Measurements from ENCODE around the gene CEP104. TPM values are rescaled to one million over a fixed set of nuclear protein-coding genes. Genes with fewer than 3 reads are reported as not detected.

The CEP104 gene
- total RNA-seq, result 10 to 100 TPM; 18.7 to 24.4 (median 19.8) TPM

GRCh38 chr1:3856923-3857790, at the start of gene CEP104, which contains the start of gene DFFB:
Gene CEP104, minus strand, starts transcription at chr1:3857211. Its CDS starts 4,804 bp downstream, at chr1:3852407.
Gene DFFB, plus strand, starts transcription at chr1:3857476. Its CDS starts 128 bp downstream, at chr1:3857604.
- no peaks in the 10 kb centered on the region for H3K27me3 ChIP-seq
- TF ChIP-seq, protein P1, sequence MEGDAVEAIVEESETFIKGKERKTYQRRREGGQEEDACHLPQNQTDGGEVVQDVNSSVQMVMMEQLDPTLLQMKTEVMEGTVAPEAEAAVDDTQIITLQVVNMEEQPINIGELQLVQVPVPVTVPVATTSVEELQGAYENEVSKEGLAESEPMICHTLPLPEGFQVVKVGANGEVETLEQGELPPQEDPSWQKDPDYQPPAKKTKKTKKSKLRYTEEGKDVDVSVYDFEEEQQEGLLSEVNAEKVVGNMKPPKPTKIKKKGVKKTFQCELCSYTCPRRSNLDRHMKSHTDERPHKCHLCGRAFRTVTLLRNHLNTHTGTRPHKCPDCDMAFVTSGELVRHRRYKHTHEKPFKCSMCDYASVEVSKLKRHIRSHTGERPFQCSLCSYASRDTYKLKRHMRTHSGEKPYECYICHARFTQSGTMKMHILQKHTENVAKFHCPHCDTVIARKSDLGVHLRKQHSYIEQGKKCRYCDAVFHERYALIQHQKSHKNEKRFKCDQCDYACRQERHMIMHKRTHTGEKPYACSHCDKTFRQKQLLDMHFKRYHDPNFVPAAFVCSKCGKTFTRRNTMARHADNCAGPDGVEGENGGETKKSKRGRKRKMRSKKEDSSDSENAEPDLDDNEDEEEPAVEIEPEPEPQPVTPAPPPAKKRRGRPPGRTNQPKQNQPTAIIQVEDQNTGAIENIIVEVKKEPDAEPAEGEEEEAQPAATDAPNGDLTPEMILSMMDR (IDR thresholded peaks at IDR 0.05), result peak in 4 of 6 experiments; percentile 16 to 84 (median 36)
- TF ChIP-seq POLR2A (IDR thresholded peaks at IDR 0.05), result peak in 3 of 4 donors; percentile 30 to 76 (median 61)
- DNase-seq, result peak; percentile 86
- peak within 1 kb of the TSS; percentile 72 to 100 (median 87) for H3K4me3 ChIP-seq
- peaks cover 16 to 42% (median 21%) of the 10 kb centered on the region in 3 donors for H3K4me1 ChIP-seq
- no peaks in the 10 kb centered on the region for H3K9me3 ChIP-seq
- intact Hi-C loops (cut with DNase I), result loop anchor here (5.0 kb wide), 1 partner anchor 45 kb away; the partner anchor contains the start of gene C1orf174
- H3K27ac ChIP-seq, result peak within 1 kb of the TSS; percentile 74 to 95 (median 90)
- peaks cover 0 to 2% (median 0%) of the 10 kb centered on the region in 3 donors for H3K36me3 ChIP-seq
- no CpG with 5 or more reads among the region's 73 CpGs for WGBS, 2 donors

GRCh38 chr1:3906672-3907020, 49.6 kb upstream of the CEP104 start:
- DNase-seq, result no peak
- Histone ChIP-seq H3K9me3 (no peaks in the 10 kb centered on the region), H3K27me3 (peaks cover 0 to 22% (median 0%) of the 10 kb centered on the region in 4 donors), H3K4me1 (peaks cover 4 to 27% (median 4%) of the 10 kb centered on the region in 3 donors), H3K4me3 (no peak overlapping the region), H3K27ac (no peak overlapping the region), H3K36me3 (no peaks in the 10 kb centered on the region)
- intact Hi-C loops (cut with DNase I), result no loop called here
- WGBS, 2 donors, result 84 to 92% methylated on average over 6 to 11 of the region's 11 CpGs
- no peak for TF ChIP-seq POLR2A (IDR thresholded peaks at IDR 0.05)
- TF ChIP-seq, protein P1 (IDR thresholded peaks at IDR 0.05), result no peak

DNA sequence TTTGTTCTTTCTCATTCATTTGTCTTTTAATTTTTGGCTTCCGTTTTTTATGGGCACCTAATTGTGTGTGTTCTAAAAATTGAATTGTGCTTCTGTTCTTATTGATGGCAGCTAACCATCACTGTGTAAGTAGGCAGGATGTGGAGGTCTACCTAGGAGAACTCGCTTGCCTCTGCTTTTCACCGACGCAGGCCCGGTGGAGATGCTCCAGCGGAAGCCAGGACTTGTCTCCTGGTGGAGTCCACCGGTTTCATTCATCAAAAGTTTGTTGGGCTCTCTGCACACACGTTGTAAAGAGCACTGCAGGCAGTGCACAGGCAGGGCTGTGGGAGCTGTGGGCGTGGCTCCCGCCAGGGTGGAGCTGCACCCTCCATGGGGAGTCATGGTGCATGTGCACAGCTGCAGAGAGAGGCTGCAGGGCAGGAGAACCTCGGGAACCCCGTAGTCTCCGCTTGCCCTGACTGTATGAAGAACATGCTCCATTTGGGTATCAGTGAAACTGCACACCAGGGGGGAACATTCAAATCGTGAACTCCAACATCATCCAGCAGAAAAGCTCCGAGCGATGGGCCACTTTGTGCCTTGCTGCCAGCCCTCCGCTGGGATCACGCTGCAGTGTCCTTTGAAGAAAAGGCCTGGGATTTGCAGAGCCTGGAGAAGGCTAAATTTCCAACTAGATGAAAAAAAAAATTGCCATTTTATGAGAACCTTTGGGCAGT, 49.1 kb upstream of the CEP104 start:
- intact Hi-C loops (cut with DNase I), result no loop called here
- H3K9me3 ChIP-seq, result no peaks in the 10 kb centered on the region
- 80 to 81% methylated on average over 13 to 14 of the region's 18 CpGs for WGBS, 2 donors
- no peaks in the 10 kb centered on the region for H3K36me3 ChIP-seq
- peaks cover 3 to 30% (median 3%) of the 10 kb centered on the region in 3 donors for H3K4me1 ChIP-seq
- DNase-seq, result no peak
- TF ChIP-seq POLR2A (IDR thresholded peaks at IDR 0.05), result no peak
- no peak overlapping the region for H3K27ac ChIP-seq
- peaks cover 0 to 16% (median 0%) of the 10 kb centered on the region in 4 donors for H3K27me3 ChIP-seq
- H3K4me3 ChIP-seq, result no peak overlapping the region

GRCh38 chr1:3905266-3905952, 48.4 kb upstream of the CEP104 start:
- Histone ChIP-seq H3K27ac (no peak overlapping the region), H3K4me3 (no peak overlapping the region), H3K27me3 (peaks cover 0 to 9% (median 0%) of the 10 kb centered on the region in 4 donors), H3K9me3 (no peaks in the 10 kb centered on the region), H3K4me1 (peaks cover 0 to 26% (median 0%) of the 10 kb centered on the region in 3 donors), H3K36me3 (no peaks in the 10 kb centered on the region)
- intact Hi-C loops (cut with DNase I), result no loop called here
- no peak for TF ChIP-seq POLR2A (IDR thresholded peaks at IDR 0.05)
- TF ChIP-seq, protein P1 (IDR thresholded peaks at IDR 0.05), result no peak
- 82 to 90% methylated on average over 19 of the region's 19 CpGs for WGBS, 2 donors
- DNase-seq, result no peak

- H3K36me3 ChIP-seq, result no peaks in the 10 kb centered on the region
- intact Hi-C loops (cut with DNase I), result loop anchor here (5.0 kb wide), 1 partner anchor 48 kb away; the partner anchor contains the start of genes CEP104 and DFFB
- no peak overlapping the region for H3K4me3 ChIP-seq
- no peak for DNase-seq
- H3K4me1 ChIP-seq, result peaks cover 0 to 26% (median 0%) of the 10 kb centered on the region in 3 donors
- WGBS, 2 donors, result 90 to 93% methylated on average over 4 of the region's 4 CpGs
- TF ChIP-seq, protein P1 (IDR thresholded peaks at IDR 0.05), result no peak
- TF ChIP-seq POLR2A (IDR thresholded peaks at IDR 0.05), result no peak
- H3K27me3 ChIP-seq, result peaks cover 0 to 4% (median 0%) of the 10 kb centered on the region in 4 donors
- no peak overlapping the region for H3K27ac ChIP-seq
- no peaks in the 10 kb centered on the region for H3K9me3 ChIP-seq
Observed at GRCh38 chr1:3904843-3905185, 47.8 kb upstream of the CEP104 start.
